Skeletal muscle cell (primary cell): ENCODE measurements around the gene ARFGAP1.

ENCODE experiments used
- DNase-seq: peaks from one replicate; pipeline ENCODE4 v3.0.0-alpha.2; 2010; ENCODE audit warnings: low read depth
- H3K4me3 ChIP-seq: 2 replicates; pipeline ENCODE4 v1.5.1; 2011; ENCODE audit warnings: low read depth, mild to moderate bottlenecking, control low read depth, low read length, moderate library complexity

Gene ARFGAP1

DNA sequence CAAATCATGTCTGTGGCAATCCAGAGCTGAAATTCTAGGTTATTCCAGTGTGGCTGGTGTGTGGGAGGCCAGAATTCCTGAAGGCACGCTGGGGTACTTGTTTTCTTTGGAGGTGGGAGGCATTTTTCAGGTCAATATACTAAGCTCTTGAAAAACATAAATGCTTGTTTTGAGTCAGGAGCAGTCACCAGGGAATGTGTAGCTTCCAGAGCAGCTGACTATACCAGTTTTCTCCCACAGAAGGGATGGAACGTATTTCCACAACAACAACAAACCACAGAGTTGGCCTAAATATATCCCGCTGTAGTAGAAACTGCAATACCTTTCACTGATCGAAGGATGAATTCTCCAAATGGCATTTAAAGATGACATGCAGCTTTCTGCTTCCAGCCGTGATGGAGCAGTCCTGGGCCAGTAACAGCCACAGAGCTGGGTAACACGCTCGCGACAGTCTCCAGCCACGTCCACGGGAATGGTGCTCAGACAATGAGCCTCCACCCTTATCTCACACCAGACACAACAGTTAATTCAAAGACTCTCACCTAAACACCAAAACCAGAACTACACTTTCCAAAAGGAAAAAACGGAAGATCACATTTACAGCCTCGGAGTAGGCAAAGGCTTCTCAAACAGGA is 65.3 kb downstream of the ARFGAP1 start:
- H3K4me3 ChIP-seq: no peak overlapping the region
- DNase-seq: no peak
